Endothelial cell of umbilical vein (primary cell): ENCODE results near the gene RBM25. TPM values are rescaled to one million over a fixed set of nuclear protein-coding genes. Genes with fewer than 3 reads are reported as not detected.

Experiments
- BruUV-seq: library from RNA; stranded (reverse); fragments of 400-500 nt; replicated peaks from 2 replicates; lab custom pipeline; 2021; lab: Mats Ljungman, UMichigan
- CTCF ChIA-PET: fragments of 300-600, 350-600 bp; sonication (Branson Sonifier 250); formaldehyde crosslinking; loops from one replicate; lab custom pipeline; 2021; ENCODE audit warnings: antibody characterized with exemption, inconsistent platforms; lab: Charles Lee
- POLR2A ChIA-PET: fragments of 300-600, 350-600 bp; sonication (Branson Sonifier 250); formaldehyde crosslinking; loops from one replicate; lab custom pipeline; 2021; ENCODE audit warnings: antibody characterized with exemption, inconsistent platforms; lab: Charles Lee
- DNase-seq: peaks from one replicate; pipeline ENCODE4 v3.0.0-alpha.2; 2011; ENCODE audit warnings: low read depth, low spot score
- FAIRE-seq: peaks from 2 replicates; lab custom pipeline; 2011; peaks lifted over from hg19 to GRCh38; lab: Jason Lieb, UNC
- H2AFZ ChIP-seq: 2 replicates; pipeline ENCODE4 v1.6.0; 2012; ENCODE audit warnings: low read depth, low read length, control low read depth, inconsistent platforms
- H3K27ac ChIP-seq: 2 replicates; pipeline ENCODE4 v1.5.1; 2011; ENCODE audit warnings: low read depth, mild to moderate bottlenecking, control low read depth, low read length, moderate library complexity; ENCODE audit not compliant: insufficient read depth
- H3K27me3 ChIP-seq, 2 experiments: 2 replicates each; pipeline versions ENCODE4 v1.6.0 to v1.6.1; 2011; ENCODE audit warnings: low read length in 2 of 2, mixed read lengths in 1 of 2; ENCODE audit not compliant: control insufficient read depth in 2 of 2, insufficient read depth in 2 of 2
- H3K36me3 ChIP-seq, 2 experiments: 2 replicates in 1 of 2; 3 replicates in 1 of 2; pipeline ENCODE4 v1.5.1; 2011; ENCODE audit warnings: low read length in 2 of 2, mild to moderate bottlenecking in 1 of 2, moderate library complexity in 1 of 2; ENCODE audit not compliant: control insufficient read depth in 2 of 2, insufficient read depth in 2 of 2; ENCODE audit errors: extremely low read depth in 1 of 2
- H3K4me1 ChIP-seq: 3 replicates; pipeline ENCODE4 v1.5.1; 2011; ENCODE audit warnings: mild to moderate bottlenecking, low read length; ENCODE audit not compliant: control insufficient read depth, insufficient read depth; ENCODE audit errors: extremely low read depth
- H3K4me2 ChIP-seq: 2 replicates; pipeline ENCODE4 v1.6.1; 2011; ENCODE audit warnings: low read length, control low read depth, mixed read lengths; ENCODE audit not compliant: insufficient read depth
- H3K4me3 ChIP-seq, 3 experiments: fragments of 200-600 bp in 1 of 3; sonication (generic), shearing (Covaris generic) in 1 of 3; replicated peaks in 1 of 3; 2 replicates each; pipeline ENCODE4 v1.5.1; 2011 to 2016; ENCODE audit warnings: control low read depth in 3 of 3, low read length in 3 of 3, mild to moderate bottlenecking in 2 of 3, inconsistent platforms in 1 of 3, low read depth in 1 of 3, moderate library complexity in 1 of 3; ENCODE audit not compliant: insufficient read depth in 1 of 3
- H3K79me2 ChIP-seq: 2 replicates; pipeline ENCODE4 v1.6.0; 2012; ENCODE audit warnings: low read length, inconsistent platforms; ENCODE audit not compliant: control insufficient read depth, insufficient read depth
- H3K9ac ChIP-seq: replicated peaks from 2 replicates; pipeline ENCODE3; 2011; ENCODE audit warnings: low read length, control low read depth; ENCODE audit not compliant: insufficient read depth; ENCODE audit errors: extremely low read depth
- H3K9me1 ChIP-seq: replicated peaks from 3 replicates; pipeline ENCODE4 v1.6.0; 2011; ENCODE audit warnings: mild to moderate bottlenecking, low read length; ENCODE audit not compliant: control insufficient read depth, insufficient read depth; ENCODE audit errors: extremely low read depth
- H3K9me3 ChIP-seq: replicated peaks from 2 replicates; pipeline ENCODE4 v1.5.1; 2012; ENCODE audit warnings: low read length, inconsistent platforms; ENCODE audit not compliant: control insufficient read depth, insufficient read depth
- H4K20me1 ChIP-seq: replicated peaks from 2 replicates; pipeline ENCODE3; 2011; ENCODE audit warnings: mild to moderate bottlenecking, low read length; ENCODE audit not compliant: control insufficient read depth, insufficient read depth; ENCODE audit errors: extremely low read depth
- EZH2 ChIP-seq: IDR thresholded peaks from 2 replicates; pipeline ENCODE4 v1.6.1; 2012; ENCODE audit warnings: borderline replicate concordance, low read depth, mild to moderate bottlenecking, moderate library complexity, low read length, inconsistent platforms; ENCODE audit not compliant: severe bottlenecking
- FOS ChIP-seq: IDR thresholded peaks from 2 replicates; pipeline ENCODE4 v1.6.1; 2011; ENCODE audit warnings: mild to moderate bottlenecking, low read length, moderate library complexity, borderline replicate concordance; ENCODE audit not compliant: insufficient read depth
- GATA2 ChIP-seq: IDR thresholded peaks from 2 replicates; pipeline ENCODE4 v1.7.0; 2011; ENCODE audit warnings: low read depth, mild to moderate bottlenecking, moderate library complexity, mixed read lengths, low read length; ENCODE audit not compliant: insufficient read length, insufficient read depth
- JUN ChIP-seq: IDR thresholded peaks from 2 replicates; pipeline ENCODE4 v1.6.1; 2011; ENCODE audit warnings: borderline replicate concordance, low read depth; ENCODE audit not compliant: insufficient read length, insufficient read depth
- MYC ChIP-seq: IDR thresholded peaks from one replicate; pipeline ENCODE4 v1.6.1; 2011; ENCODE audit warnings: mild to moderate bottlenecking, low read depth, low read length
- POLR2A ChIP-seq: IDR thresholded peaks from 2 replicates; pipeline ENCODE4 v1.6.1; 2012; ENCODE audit warnings: low read depth, mild to moderate bottlenecking, control low read depth, low read length
- POLR2AphosphoS5 ChIP-seq: IDR thresholded peaks from 2 replicates; pipeline ENCODE4 v1.6.1; 2012; ENCODE audit warnings: low read depth, mild to moderate bottlenecking, control low read depth, low read length, moderate library complexity; ENCODE audit not compliant: insufficient read depth
- dilution Hi-C: fragments of 300-500 bp; cut with MboI; formaldehyde crosslinking; loops from one replicate; pipeline ENCODE4 v1.15.0; 2019; ENCODE audit warnings: low sequenced_read_pairs; ENCODE audit not compliant: extremely low pct_ligation_motif_present
- intact Hi-C: fragments of 100-400 bp; cut with micrococcal nuclease; formaldehyde crosslinking; loops from one replicate; pipeline ENCODE4 v1.10.0; 2022
- polyA plus RNA-seq, 4 experiments: library from polyadenylated mRNA; depleted of rRNA in 3 of 4; stranded (reverse) in 3 of 4; unstranded in 1 of 4; fragments of >200 nt; gene quantifications; 2 replicates each; pipeline versions ENCODE4 v1.2.1 to v1.2.3, GENCODE V29; 2011 to 2012; ENCODE audit warnings: missing spikeins in 1 of 4
- total RNA-seq: library from RNA; stranded (reverse); gene quantifications from 2 replicates; pipeline ENCODE4 v1.2.3, GENCODE V29; 2021
- TF ChIP-seq, protein P1 (sequence below): IDR thresholded peaks from 2 replicates; pipeline ENCODE4 v1.6.1; 2011; ENCODE audit not compliant: insufficient read depth, insufficient read length
- TF ChIP-seq, protein P2 (sequence below), 2 donors: IDR thresholded peaks; 1 replicate in 1 of 2; 2 replicates in 1 of 2; pipeline ENCODE4 v1.5.1; 2011; ENCODE audit warnings: low read length in 2 of 2, mild to moderate bottlenecking in 2 of 2, moderate library complexity in 2 of 2, control low read depth in 1 of 2, inconsistent platforms in 1 of 2, low read depth in 1 of 2; ENCODE audit not compliant: insufficient read depth in 1 of 2; ENCODE audit errors: extremely low read depth in 1 of 2

RBM25 gene
- total and polyA plus RNA-seq, 2 donors (not counting 3 experiments of a cell fraction or from before 2014, with no cell fraction given): 20.6 to 86.1 TPM

GRCh38 chr14:73133795-73134194 is 75.5 kb downstream of the RBM25 start:
- Histone ChIP-seq H4K20me1 (no peaks in the 10 kb centered on the region), H3K4me2 (no peak overlapping the region), H3K9me3 (no peaks in the 10 kb centered on the region), H3K36me3 (no peaks in the 10 kb centered on the region), H3K4me1 (peaks cover 9% of the 10 kb centered on the region), H3K79me2 (peaks cover 15% of the 10 kb centered on the region), H3K9ac (no peak overlapping the region), H2AFZ (no peak overlapping the region), H3K27ac (no peak overlapping the region), H3K9me1 (no peaks in the 10 kb centered on the region), H3K27me3 (no peaks in the 10 kb centered on the region), H3K4me3 (no peak overlapping the region)
- dilution Hi-C loops (no loop called here), intact Hi-C loops (no loop called here)
- TF ChIP-seq MYC: no peak
- TF ChIP-seq, protein P1, sequence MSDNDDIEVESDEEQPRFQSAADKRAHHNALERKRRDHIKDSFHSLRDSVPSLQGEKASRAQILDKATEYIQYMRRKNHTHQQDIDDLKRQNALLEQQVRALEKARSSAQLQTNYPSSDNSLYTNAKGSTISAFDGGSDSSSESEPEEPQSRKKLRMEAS: no peak
- TF ChIP-seq JUN: no peak
- no peak for TF ChIP-seq POLR2AphosphoS5
- TF ChIP-seq POLR2A: no peak
- no peak for TF ChIP-seq GATA2
- no peak for TF ChIP-seq EZH2
- TF ChIP-seq, protein P2, sequence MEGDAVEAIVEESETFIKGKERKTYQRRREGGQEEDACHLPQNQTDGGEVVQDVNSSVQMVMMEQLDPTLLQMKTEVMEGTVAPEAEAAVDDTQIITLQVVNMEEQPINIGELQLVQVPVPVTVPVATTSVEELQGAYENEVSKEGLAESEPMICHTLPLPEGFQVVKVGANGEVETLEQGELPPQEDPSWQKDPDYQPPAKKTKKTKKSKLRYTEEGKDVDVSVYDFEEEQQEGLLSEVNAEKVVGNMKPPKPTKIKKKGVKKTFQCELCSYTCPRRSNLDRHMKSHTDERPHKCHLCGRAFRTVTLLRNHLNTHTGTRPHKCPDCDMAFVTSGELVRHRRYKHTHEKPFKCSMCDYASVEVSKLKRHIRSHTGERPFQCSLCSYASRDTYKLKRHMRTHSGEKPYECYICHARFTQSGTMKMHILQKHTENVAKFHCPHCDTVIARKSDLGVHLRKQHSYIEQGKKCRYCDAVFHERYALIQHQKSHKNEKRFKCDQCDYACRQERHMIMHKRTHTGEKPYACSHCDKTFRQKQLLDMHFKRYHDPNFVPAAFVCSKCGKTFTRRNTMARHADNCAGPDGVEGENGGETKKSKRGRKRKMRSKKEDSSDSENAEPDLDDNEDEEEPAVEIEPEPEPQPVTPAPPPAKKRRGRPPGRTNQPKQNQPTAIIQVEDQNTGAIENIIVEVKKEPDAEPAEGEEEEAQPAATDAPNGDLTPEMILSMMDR (IDR thresholded peaks at IDR 0.05; ENCODE audit: extremely low read depth in 1 of 2, insufficient read depth in 1 of 2, low read depth in 1 of 2, low read length in 2 of 2): no peak
- no peak for TF ChIP-seq FOS
- FAIRE-seq: no peak
- no peak for DNase-seq
- no TSS peak for BruUV-seq
- ChIA-PET POLR2A (interaction anchor here (0.6 kb wide), 1 partner anchor 19 kb away, joined by 4 read pairs; no protein-coding TSS in a partner anchor), CTCF (no interaction called here)
